NCI-H187 (cell line): ENCODE measurements around the gene MFSD1.

Source experiments
- DNase-seq, 2 experiments: peaks; one replicate each; lab custom pipeline; 2025; lab: John Stamatoyannopoulos, UW

The MFSD1 gene

DNA sequence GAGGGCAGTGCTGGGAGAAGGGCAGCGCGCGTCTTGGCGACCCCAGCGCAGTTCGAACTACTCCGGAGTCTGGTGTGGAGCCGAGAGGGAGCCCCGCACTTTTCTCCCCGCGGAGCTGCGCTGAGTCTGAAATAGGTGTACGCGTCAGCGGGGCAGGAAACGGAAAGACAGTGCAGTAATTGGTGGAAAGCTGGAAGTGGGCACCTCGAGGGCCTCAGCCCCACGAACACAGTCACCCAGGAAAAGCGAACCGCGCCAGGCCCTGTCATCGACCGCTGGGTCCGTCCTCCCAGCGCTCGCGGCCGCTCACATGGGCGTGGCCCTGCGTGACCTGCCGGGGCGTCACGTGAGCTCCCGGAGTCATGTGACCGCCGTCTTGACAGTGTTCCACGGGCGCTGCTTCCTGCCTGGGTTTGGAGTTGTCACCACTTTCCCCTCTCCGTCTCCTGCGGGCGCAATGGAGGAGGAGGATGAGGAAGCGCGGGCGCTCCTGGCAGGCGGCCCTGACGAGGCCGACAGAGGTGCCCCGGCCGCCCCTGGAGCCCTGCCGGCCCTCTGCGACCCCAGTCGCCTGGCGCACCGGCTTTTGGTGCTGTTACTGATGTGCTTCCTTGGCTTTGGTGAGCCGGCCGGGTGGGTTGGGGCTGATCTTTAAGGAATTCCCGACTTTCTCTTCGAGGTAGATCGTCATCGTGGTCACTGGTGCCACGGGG is at the start of gene MFSD1:
Gene MFSD1, plus strand, starts transcription at position 359 of the 713 bp plus-strand sequence. Its CDS starts 99 bp downstream, at position 458.
- peak; percentile 71 to 72 for DNase-seq

DNA sequence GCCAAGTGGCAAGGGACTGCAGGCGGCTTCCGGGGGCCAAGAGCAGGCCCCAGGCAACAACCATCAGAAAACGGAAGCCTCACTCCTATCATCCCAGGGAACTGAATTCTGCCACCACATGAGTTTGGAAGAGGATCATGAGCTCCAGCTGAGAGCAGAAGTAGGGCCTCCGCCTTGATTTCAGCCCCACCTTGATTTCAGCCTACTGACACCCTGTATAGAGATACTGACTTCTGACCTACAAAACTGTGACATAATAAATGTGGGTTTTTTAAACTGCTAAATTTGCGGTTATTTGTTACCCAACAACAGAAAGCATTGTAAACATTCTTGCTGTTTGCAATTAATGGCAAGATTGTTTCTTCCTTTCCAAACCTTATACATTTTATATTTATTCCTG is 48.0 kb upstream of the MFSD1 start:
- no peak for DNase-seq

GRCh38 chr3:158755421-158755820 is 46.4 kb upstream of the MFSD1 start:
- DNase-seq: no peak

- no peak for DNase-seq
Measured at GRCh38 chr3:158761350-158761749, 40.5 kb upstream of the MFSD1 start.

- DNase-seq: no peak
Measured at GRCh38 chr3:158762701-158763100, 39.2 kb upstream of the MFSD1 start.

DNA sequence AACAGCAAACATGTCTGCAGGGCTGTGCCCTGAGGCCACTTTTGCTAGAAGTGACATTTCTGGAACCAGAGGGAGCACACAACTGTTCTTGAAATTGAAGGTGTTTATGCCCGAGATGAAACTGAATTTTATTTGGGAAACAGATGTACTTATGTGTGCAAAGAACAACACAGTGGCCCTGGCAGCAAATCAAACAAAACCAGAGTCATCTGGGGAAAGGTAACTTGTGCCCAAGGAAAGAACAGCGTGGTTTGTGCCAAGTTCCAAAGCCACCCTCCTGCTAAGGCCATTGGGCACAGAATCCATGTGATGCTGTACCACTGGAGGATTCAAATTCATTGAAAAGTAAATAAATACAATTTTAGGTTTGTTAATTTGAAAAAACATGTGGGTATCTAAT is 38.4 kb upstream of the MFSD1 start:
- no peak for DNase-seq

DNA sequence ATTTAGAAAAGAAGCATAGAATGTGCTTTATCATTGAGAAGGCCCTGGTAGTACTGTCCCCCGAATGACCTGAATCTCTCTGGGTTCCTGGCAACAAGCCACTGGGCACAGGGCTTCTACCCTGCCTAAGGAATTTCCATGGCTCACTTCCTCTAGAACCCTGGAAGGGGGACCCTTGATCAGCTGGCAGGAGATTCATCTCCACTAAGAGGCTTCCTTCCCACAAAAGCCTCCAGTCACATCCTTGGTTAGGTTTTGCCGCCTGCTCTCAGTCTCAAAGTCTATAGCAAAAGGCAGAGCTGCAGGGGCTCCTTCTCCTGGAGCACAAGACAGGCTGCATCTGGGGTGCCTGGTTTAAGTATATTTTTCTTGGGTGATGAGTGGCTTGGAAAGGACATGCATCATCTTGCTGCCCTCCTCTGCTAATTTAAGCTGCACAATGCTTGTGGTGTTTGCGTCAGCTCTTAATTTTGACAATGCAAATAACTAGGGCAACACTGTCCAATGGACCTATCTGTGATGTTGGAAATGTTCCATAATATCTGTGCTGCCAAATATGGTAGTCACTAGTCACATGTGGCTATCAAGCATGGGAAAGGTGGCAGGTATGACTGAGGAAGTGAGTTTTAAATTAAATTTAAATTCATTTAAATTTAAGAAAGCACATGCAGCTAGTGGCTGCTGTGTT is 36.2 kb upstream of the MFSD1 start:
- no peak for DNase-seq

- no peak for DNase-seq
Measured at GRCh38 chr3:158766364-158766763, 35.5 kb upstream of the MFSD1 start.

GRCh38 chr3:158768361-158768787 is 33.5 kb upstream of the MFSD1 start:
- no peak for DNase-seq

- no peak for DNase-seq
Measured at GRCh38 chr3:158768881-158769543, 32.8 kb upstream of the MFSD1 start.

DNA sequence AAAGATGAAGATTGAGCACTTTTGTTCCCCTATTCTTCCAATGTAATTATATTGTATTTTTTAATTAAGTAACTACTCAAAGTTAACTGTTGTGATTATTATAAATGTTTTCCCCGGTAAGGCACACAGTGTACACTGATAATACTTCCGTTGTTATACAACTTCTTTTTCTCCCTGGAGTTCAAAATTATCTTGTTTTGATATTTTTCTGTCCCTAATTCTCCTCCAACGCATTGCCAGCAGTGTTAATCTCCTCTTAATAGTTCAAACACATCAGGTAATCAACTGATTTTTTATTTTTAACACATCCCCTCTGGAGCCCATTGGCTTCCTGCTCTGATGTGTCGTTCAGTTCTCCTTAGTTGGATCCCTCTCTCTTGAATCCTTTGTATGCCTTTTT is 32.3 kb upstream of the MFSD1 start:
- DNase-seq: no peak

DNA sequence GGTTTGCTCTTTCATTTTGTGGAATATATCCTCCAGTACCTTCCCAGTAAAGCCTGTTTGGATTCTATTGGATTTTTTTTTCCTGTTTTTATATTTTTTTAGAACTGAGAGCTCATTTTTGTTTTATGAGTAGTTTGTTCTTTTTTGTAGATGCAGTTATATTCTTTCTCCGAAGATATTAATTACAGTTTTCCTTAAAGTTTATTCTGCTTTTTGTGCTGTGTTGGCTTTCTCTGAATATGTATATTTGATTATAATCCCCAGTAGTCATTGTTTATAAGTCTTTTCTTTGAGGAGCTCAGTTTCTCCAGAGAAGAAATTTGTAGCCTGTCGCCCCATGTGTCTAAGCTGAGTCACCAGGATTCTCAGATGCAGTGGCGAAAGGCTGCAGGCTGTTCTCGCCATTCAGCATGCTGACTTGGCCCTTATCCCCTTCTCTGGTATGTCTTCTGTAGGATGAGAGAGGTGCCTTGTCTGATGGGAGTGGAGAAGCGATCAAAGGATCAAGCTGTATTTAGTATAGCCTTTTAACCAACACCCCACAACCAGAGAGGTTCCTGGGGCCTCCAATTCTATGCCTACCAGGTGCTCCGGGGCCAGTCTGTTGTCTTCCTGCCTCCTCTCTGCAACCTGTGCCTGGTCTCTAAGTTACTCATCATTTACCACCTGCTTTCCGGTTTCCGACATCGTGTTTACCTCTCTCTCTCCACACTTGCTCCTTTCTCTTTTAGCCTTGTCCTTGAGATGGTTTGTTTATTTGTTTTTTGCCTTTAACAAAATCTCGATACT is 31.7 kb upstream of the MFSD1 start:
- no peak for DNase-seq

- no peak for DNase-seq
Measured at GRCh38 chr3:158770741-158771350, 31.0 kb upstream of the MFSD1 start.

- DNase-seq: no peak
Measured at GRCh38 chr3:158771577-158771976, 30.3 kb upstream of the MFSD1 start.

GRCh38 chr3:158771982-158772381 is 29.9 kb upstream of the MFSD1 start:
- no peak for DNase-seq

DNA sequence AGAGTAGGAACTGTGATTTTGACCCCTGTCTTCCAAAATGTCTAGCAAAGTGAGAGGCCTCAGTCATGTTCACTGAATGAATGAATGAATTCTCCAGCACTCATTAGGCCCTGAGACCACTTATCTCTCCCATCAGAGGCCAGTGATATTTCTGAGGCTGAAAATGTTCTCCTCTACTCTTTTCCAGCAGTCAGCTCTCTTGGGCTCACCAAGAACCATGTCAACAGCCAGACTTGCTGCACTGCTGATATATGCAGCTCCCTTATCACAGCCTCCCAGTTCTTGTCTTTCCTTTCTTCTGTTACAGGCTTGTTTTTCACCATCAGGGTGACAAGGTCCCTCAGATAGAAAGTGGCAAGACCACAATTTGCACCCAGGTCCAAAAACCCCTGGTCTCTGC is 28.7 kb upstream of the MFSD1 start:
- DNase-seq: no peak

GRCh38 chr3:158773845-158774830 is 27.7 kb upstream of the MFSD1 start:
- DNase-seq: no peak

DNA sequence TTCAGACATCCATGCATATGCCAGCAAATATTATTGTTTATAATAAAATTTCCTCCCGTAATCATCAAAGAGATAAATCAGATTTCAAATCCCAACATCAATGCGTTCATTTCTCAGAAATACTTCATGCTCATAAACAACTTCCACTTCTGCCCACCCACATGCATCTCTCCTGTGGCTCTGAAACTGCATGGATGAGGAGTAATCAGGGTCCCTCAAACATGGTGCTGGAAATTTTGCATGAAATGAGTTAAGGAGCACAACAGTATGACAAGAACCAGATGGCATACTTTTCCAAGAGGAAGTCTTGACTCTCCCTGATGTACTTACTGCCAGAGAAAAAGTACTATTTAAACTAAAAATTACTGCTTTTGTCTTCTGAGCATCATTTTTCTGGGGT is 26.9 kb upstream of the MFSD1 start:
- no peak for DNase-seq

DNA sequence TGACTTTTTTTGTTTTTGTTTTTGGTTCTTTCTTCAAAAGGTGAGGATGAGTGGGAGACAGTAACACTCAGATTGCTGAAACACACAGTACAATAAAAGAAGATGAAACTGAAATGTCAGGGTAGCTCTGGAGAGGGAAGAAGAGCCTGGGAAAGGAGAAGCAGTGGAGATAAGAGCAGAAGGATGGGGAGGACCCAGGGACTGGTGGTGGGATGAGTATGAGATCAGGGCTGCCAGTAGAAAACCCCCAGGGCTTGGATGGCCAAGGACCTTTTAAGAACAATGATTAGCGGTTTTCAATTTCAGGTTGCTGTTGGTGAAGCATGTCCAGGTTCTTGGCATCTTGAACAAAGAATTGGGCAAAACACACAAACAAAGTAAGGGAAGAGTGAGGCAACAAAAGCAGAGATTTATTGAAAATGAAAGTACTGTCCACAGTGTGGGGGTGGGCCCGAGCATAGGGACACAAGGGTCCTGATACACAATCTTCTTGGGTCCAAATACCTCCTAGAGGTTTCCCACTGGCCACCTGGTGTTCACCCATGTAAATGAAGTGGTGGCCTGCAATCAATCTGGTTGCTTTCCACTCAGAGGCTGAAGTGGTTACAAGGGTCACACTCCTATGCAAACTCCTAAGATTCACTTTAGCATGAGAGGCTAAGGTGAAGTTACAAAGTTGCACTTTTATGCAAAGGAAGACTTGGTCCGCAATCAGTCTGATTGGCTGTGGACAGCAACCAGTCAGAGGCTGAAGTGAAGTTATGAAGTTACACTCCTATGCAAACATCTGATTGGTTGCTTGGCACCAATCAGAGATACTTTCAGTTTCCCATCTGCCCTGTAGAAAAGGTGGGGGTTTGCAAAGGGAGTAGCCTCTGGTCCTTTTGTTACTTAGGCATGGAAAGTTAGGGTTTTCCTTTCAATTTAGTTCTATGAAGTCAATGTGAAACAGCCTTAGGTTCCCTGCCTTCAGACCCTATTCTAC is 26.1 kb upstream of the MFSD1 start:
- no peak for DNase-seq
